ENCODE data around the gene PLA1A. TPM values are rescaled to one million over a fixed set of nuclear protein-coding genes. Genes with fewer than 3 reads are reported as not detected.

PLA1A gene
- polyA plus RNA-seq, 1 of the 3 experiments (the other 2 are of a cell fraction): not detected

DNA sequence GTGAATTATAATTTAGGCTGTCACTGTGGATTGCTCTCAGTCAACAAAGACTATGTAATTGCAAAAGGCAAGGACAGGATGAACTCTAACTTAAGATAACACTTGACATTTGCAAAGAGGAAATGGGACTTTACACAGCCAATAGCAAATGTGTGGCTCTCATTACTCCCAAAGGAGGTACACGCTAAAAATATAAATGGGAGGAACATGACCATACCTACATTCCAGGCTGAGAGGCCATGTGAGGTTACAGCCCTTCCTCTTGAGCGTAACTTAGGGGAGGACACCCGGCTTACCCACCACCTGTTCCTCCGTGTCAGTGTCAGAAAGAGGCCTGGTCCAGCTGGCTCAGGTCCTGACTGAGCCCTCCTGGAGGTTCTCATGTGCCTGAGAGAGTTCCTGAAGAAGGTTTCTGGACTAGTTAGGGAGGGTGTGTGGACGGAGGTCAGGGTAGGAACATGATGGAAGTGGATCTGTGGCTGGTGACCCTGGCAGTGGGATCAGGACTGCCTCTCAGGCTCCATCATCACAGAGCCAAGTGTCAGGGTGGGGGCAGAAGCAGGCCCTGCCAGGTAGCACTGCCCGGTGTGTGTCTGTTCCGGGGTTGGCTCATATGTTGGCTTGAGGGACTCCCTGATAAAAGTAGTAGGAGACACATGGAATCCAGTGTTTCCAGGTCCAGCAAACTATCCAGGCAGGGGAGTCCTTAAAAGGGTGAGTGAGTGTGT is 54.8 kb downstream of the PLA1A start:
- Histone ChIP-seq H3K36me3 (replicated peaks in 1 of 2; ENCODE audit: control insufficient read depth in 1 of 2, insufficient read depth in 2 of 2, low read length in 1 of 2) (peaks cover 0 to 8% of the 10 kb centered on the region in 2 experiments), H3F3A (replicated peaks; ENCODE audit: insufficient read depth) (no peaks in the 10 kb centered on the region), H3K79me2 (ENCODE audit: insufficient read depth) (no peaks in the 10 kb centered on the region), H3K9ac (no peak overlapping the region), H3K27me3 (ENCODE audit: insufficient read depth) (no peaks in the 10 kb centered on the region), H4K20me1 (ENCODE audit: insufficient read depth) (no peaks in the 10 kb centered on the region), H3K4me3 (ENCODE audit: low read depth in 2 of 2, low read length in 1 of 2) (no peak overlapping the region), H3K27ac (ENCODE audit: low read depth in 2 of 2, low read length in 1 of 2) (no peak overlapping the region), H3K4me1 (ENCODE audit: control insufficient read depth in 1 of 2, insufficient read depth in 2 of 2, low read depth in 1 of 2, low read length in 1 of 2) (peaks cover 0 to 6% of the 10 kb centered on the region in 2 experiments; a peak in 2 of 4 replicates), H3K4me2 (no peak overlapping the region), H3K9me2 (no peaks in the 10 kb centered on the region), H2AFZ (ENCODE audit: low read depth) (no peak overlapping the region), H3K9me3 (no peaks in the 10 kb centered on the region)
- CTCF ChIA-PET: interaction anchor here (1.1 to 1.9 kb wide), 2 partner anchors 10 kb away, joined by 3 to 6 read pairs; no protein-coding TSS in a partner anchor
- POLR2A ChIA-PET: no interaction called here
- WGBS (ENCODE audit: low lambda C conversion rate): 92% methylated on average over 5 of the region's 7 CpGs
- no peak for DNase-seq
- TF ChIP-seq ELF1 (IDR thresholded peaks at IDR 0.05) (no peak), SMC3 (IDR thresholded peaks at IDR 0.05; ENCODE audit: low read depth, low read length) (no peak), TEAD4 (IDR thresholded peaks at IDR 0.05; ENCODE audit: borderline replicate concordance, insufficient read depth) (no peak), FOXJ3 (CRISPR knock-in tag; IDR thresholded peaks at IDR 0.05) (no peak), EP300 (IDR thresholded peaks at IDR 0.05; ENCODE audit: borderline replicate concordance in 1 of 2, low read depth in 1 of 2, low read length in 1 of 2) (no peak), POLR2AphosphoS5 (IDR thresholded peaks at IDR 0.05; ENCODE audit: low read depth, low read length) (no peak)
- TF ChIP-seq, protein P1, sequence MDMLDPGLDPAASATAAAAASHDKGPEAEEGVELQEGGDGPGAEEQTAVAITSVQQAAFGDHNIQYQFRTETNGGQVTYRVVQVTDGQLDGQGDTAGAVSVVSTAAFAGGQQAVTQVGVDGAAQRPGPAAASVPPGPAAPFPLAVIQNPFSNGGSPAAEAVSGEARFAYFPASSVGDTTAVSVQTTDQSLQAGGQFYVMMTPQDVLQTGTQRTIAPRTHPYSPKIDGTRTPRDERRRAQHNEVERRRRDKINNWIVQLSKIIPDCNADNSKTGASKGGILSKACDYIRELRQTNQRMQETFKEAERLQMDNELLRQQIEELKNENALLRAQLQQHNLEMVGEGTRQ (IDR thresholded peaks at IDR 0.05; ENCODE audit: borderline replicate concordance, low read depth, low read length): no peak
- TF ChIP-seq, protein P2, sequence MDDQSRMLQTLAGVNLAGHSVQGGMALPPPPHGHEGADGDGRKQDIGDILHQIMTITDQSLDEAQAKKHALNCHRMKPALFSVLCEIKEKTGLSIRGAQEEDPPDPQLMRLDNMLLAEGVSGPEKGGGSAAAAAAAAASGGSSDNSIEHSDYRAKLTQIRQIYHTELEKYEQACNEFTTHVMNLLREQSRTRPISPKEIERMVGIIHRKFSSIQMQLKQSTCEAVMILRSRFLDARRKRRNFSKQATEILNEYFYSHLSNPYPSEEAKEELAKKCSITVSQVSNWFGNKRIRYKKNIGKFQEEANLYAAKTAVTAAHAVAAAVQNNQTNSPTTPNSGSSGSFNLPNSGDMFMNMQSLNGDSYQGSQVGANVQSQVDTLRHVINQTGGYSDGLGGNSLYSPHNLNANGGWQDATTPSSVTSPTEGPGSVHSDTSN (IDR thresholded peaks at IDR 0.05): no peak

DNA sequence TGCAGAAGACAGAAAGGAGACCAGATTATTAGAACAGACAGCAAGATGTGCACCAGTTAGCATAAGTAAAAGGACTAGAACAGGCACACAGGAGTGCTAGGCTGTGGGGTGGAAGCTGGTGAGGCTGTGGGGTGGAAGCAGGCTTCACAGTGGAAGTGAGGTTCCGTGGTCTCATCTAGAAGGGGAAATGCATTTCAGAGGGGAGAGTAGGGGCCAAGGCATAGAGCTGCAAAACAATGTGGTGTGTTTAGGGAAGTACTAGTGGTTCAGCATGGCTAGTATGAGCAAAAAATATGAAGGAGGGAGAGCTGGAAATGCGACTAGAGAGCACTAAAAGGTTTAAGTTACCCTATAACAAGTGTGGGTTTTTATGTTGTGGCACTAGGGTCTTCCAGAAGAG is 56.2 kb downstream of the PLA1A start:
- no peaks in the 10 kb centered on the region for H3F3A ChIP-seq (replicated peaks; ENCODE audit: insufficient read depth)
- peaks cover 0 to 8% of the 10 kb centered on the region in 2 experiments for H3K36me3 ChIP-seq (replicated peaks in 1 of 2; ENCODE audit: control insufficient read depth in 1 of 2, insufficient read depth in 2 of 2, low read length in 1 of 2)
- 32% methylated on average over 2 of the region's 2 CpGs for WGBS (ENCODE audit: low lambda C conversion rate)
- ChIA-PET CTCF (interaction anchor here (1.1 to 1.9 kb wide), 2 partner anchors 9 to 10 kb away, joined by 4 to 6 read pairs; no protein-coding TSS in a partner anchor), POLR2A (no interaction called here)
- H3K9ac ChIP-seq: no peak overlapping the region
- H4K20me1 ChIP-seq (ENCODE audit: insufficient read depth): no peaks in the 10 kb centered on the region
- no peaks in the 10 kb centered on the region for H3K79me2 ChIP-seq (ENCODE audit: insufficient read depth)
- peaks cover 0 to 13% of the 10 kb centered on the region in 2 experiments; a peak in 2 of 4 replicates for H3K4me1 ChIP-seq (ENCODE audit: control insufficient read depth in 1 of 2, insufficient read depth in 2 of 2, low read depth in 1 of 2, low read length in 1 of 2)
- no peaks in the 10 kb centered on the region for H3K9me3 ChIP-seq
- H3K4me2 ChIP-seq: no peak overlapping the region
- no peak for DNase-seq
- no peak overlapping the region for H3K4me3 ChIP-seq (ENCODE audit: low read depth in 2 of 2, low read length in 1 of 2)
- no peak overlapping the region for H3K27ac ChIP-seq (ENCODE audit: low read depth in 2 of 2, low read length in 1 of 2)
- H3K9me2 ChIP-seq: no peaks in the 10 kb centered on the region
- no peak overlapping the region for H2AFZ ChIP-seq (ENCODE audit: low read depth)
- H3K27me3 ChIP-seq (ENCODE audit: insufficient read depth): no peaks in the 10 kb centered on the region
- TF ChIP-seq TAF1 (IDR thresholded peaks at IDR 0.05; ENCODE audit: borderline replicate concordance, low read depth, low read length): no peak
- TF ChIP-seq, protein P3, sequence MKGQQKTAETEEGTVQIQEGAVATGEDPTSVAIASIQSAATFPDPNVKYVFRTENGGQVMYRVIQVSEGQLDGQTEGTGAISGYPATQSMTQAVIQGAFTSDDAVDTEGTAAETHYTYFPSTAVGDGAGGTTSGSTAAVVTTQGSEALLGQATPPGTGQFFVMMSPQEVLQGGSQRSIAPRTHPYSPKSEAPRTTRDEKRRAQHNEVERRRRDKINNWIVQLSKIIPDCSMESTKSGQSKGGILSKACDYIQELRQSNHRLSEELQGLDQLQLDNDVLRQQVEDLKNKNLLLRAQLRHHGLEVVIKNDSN (IDR thresholded peaks at IDR 0.05; ENCODE audit: borderline replicate concordance, low read depth): no peak
- TF ChIP-seq JUND (IDR thresholded peaks at IDR 0.05): no peak
- TF ChIP-seq MXI1 (IDR thresholded peaks at IDR 0.05; ENCODE audit: low read depth, low read length): no peak
- no peak for TF ChIP-seq FOXJ3 (CRISPR knock-in tag; IDR thresholded peaks at IDR 0.05)
- TF ChIP-seq, protein P4, sequence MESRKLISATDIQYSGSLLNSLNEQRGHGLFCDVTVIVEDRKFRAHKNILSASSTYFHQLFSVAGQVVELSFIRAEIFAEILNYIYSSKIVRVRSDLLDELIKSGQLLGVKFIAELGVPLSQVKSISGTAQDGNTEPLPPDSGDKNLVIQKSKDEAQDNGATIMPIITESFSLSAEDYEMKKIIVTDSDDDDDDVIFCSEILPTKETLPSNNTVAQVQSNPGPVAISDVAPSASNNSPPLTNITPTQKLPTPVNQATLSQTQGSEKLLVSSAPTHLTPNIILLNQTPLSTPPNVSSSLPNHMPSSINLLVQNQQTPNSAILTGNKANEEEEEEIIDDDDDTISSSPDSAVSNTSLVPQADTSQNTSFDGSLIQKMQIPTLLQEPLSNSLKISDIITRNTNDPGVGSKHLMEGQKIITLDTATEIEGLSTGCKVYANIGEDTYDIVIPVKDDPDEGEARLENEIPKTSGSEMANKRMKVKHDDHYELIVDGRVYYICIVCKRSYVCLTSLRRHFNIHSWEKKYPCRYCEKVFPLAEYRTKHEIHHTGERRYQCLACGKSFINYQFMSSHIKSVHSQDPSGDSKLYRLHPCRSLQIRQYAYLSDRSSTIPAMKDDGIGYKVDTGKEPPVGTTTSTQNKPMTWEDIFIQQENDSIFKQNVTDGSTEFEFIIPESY (IDR thresholded peaks at IDR 0.05; ENCODE audit: borderline replicate concordance, low read depth): no peak
- TF ChIP-seq RXRA (IDR thresholded peaks at IDR 0.05; ENCODE audit: borderline replicate concordance, low read depth): no peak
- no peak for TF ChIP-seq YY1 (IDR thresholded peaks at IDR 0.05; ENCODE audit: low read depth)
- no peak for TF ChIP-seq POLR2AphosphoS5 (IDR thresholded peaks at IDR 0.05; ENCODE audit: low read depth, low read length)
- no peak for TF ChIP-seq RAD21 (IDR thresholded peaks at IDR 0.05; ENCODE audit: low read length)
- TF ChIP-seq, protein P5, sequence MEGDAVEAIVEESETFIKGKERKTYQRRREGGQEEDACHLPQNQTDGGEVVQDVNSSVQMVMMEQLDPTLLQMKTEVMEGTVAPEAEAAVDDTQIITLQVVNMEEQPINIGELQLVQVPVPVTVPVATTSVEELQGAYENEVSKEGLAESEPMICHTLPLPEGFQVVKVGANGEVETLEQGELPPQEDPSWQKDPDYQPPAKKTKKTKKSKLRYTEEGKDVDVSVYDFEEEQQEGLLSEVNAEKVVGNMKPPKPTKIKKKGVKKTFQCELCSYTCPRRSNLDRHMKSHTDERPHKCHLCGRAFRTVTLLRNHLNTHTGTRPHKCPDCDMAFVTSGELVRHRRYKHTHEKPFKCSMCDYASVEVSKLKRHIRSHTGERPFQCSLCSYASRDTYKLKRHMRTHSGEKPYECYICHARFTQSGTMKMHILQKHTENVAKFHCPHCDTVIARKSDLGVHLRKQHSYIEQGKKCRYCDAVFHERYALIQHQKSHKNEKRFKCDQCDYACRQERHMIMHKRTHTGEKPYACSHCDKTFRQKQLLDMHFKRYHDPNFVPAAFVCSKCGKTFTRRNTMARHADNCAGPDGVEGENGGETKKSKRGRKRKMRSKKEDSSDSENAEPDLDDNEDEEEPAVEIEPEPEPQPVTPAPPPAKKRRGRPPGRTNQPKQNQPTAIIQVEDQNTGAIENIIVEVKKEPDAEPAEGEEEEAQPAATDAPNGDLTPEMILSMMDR (IDR thresholded peaks at IDR 0.05): no peak
- TF ChIP-seq GABPA (IDR thresholded peaks at IDR 0.05; ENCODE audit: low read depth): no peak
- no peak for TF ChIP-seq RCOR1 (IDR thresholded peaks at IDR 0.05; ENCODE audit: low read length)
- TF ChIP-seq FOXM1 (IDR thresholded peaks at IDR 0.05; ENCODE audit: low read depth): no peak
- TF ChIP-seq CHD2 (IDR thresholded peaks at IDR 0.05; ENCODE audit: low read length, partially characterized antibody): no peak
